Spleen (tissue), 3 donors: ENCODE results near the gene AJM1.

Experiments used
- POLR2A ChIP-seq, 3 donors: fragments of 450-650 bp; IDR thresholded peaks; one replicate each; pipeline ENCODE4 v1.5.1; 2017; ENCODE audit warnings: antibody characterized with exemption in 3 of 3, mild to moderate bottlenecking in 1 of 3
- POLR2AphosphoS5 ChIP-seq, 3 donors: sonication (generic); formaldehyde crosslinking; IDR thresholded peaks; one replicate each; pipeline ENCODE4 v1.5.1; 2017; ENCODE audit warnings: antibody characterized with exemption in 3 of 3

DNA sequence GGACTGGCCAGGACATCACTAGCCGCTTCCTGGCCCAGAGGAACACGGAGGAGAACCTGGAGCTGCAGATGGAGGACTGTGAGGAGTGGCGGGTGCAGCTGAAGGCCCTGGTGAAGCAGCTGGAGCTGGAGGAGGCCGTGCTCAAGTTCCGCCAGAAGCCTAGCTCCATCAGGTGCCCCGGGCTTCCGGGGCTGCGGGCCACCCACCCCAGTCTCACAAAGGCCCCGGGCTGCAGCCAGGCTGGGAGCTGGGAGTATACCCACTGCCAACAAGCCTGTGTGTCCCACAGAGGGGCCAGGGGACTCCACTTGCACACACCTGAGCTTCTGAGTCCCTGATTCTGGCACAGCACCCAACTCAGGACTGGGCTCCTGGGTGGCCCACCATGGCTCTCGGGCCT lies 36.2 kb upstream of the AJM1 start:
- no peak for TF ChIP-seq POLR2A (IDR thresholded peaks at IDR 0.05)
- TF ChIP-seq POLR2AphosphoS5 (IDR thresholded peaks at IDR 0.05), result no peak
